Measurements from ENCODE around the gene STXBP4. TPM values are rescaled to one million over a fixed set of nuclear protein-coding genes. Genes with fewer than 3 reads are reported as not detected.

The STXBP4 gene
- total RNA-seq, 4 donors from 2014 or later = 15.4 to 22.6 (median 19.8) TPM

- peaks cover 0 to 25% (median 4%) of the 10 kb centered on the region in 4 donors for H3K36me3 ChIP-seq
- WGBS = 92% methylated on average over 2 of the region's 2 CpGs
- DNase-seq (ENCODE audit: extremely low spot score) = no peak
- TF ChIP-seq CTCF (IDR thresholded peaks at IDR 0.05) (no peak), EP300 (IDR thresholded peaks at IDR 0.05) (no peak), POLR2AphosphoS5 (IDR thresholded peaks at IDR 0.05) (no peak), POLR2A (IDR thresholded peaks at IDR 0.05; ENCODE audit: low read depth) (no peak)
- no peaks in the 10 kb centered on the region for H3K27me3 ChIP-seq
- no peaks in the 10 kb centered on the region for H3K4me1 ChIP-seq
- no peak overlapping the region for H3K27ac ChIP-seq (replicated peaks in 1 of 4)
- H3K9me3 ChIP-seq = no peaks in the 10 kb centered on the region
- no peak overlapping the region for H3K4me3 ChIP-seq
- intact Hi-C loops (cut with DNase I) = no loop called here
Observed at GRCh38 chr17:54947396-54947795, 21.2 kb upstream of the STXBP4 start.

- no peak overlapping the region for H3K27ac ChIP-seq (replicated peaks in 1 of 4)
- no peaks in the 10 kb centered on the region for H3K27me3 ChIP-seq
- WGBS = 68% methylated on average over 5 of the region's 5 CpGs
- no peak for DNase-seq (ENCODE audit: extremely low spot score)
- TF ChIP-seq EP300 (IDR thresholded peaks at IDR 0.05) (no peak), POLR2AphosphoS5 (IDR thresholded peaks at IDR 0.05) (no peak), CTCF (IDR thresholded peaks at IDR 0.05) (no peak), POLR2A (IDR thresholded peaks at IDR 0.05; ENCODE audit: low read depth) (no peak)
- peaks cover 0 to 34% (median 10%) of the 10 kb centered on the region in 4 donors for H3K36me3 ChIP-seq
- H3K4me3 ChIP-seq = no peak overlapping the region
- H3K9me3 ChIP-seq = no peaks in the 10 kb centered on the region
- H3K4me1 ChIP-seq = no peaks in the 10 kb centered on the region
- intact Hi-C loops (cut with DNase I) = no loop called here
Observed at GRCh38 chr17:54948380-54948779, 20.2 kb upstream of the STXBP4 start.

GRCh38 chr17:54950116-54950515, 18.4 kb upstream of the STXBP4 start:
- 85% methylated on average over 2 of the region's 2 CpGs for WGBS
- Histone ChIP-seq H3K36me3 (peaks cover 0 to 51% (median 21%) of the 10 kb centered on the region in 4 donors), H3K27me3 (no peaks in the 10 kb centered on the region), H3K27ac (replicated peaks in 1 of 4) (no peak overlapping the region), H3K4me3 (no peak overlapping the region), H3K9me3 (no peaks in the 10 kb centered on the region), H3K4me1 (no peaks in the 10 kb centered on the region)
- intact Hi-C loops (cut with DNase I) = no loop called here
- DNase-seq (ENCODE audit: extremely low spot score) = no peak
- TF ChIP-seq POLR2AphosphoS5 (IDR thresholded peaks at IDR 0.05) = no peak
- no peak for TF ChIP-seq EP300 (IDR thresholded peaks at IDR 0.05)
- no peak for TF ChIP-seq CTCF (IDR thresholded peaks at IDR 0.05)
- no peak for TF ChIP-seq POLR2A (IDR thresholded peaks at IDR 0.05; ENCODE audit: low read depth)

- WGBS = 91% methylated on average over 4 of the region's 4 CpGs
- no peak overlapping the region for H3K27ac ChIP-seq (replicated peaks in 1 of 4)
- intact Hi-C loops (cut with DNase I) = no loop called here
- no peak overlapping the region for H3K4me3 ChIP-seq
- peaks cover 0 to 59% (median 22%) of the 10 kb centered on the region in 4 donors for H3K36me3 ChIP-seq
- H3K4me1 ChIP-seq = no peaks in the 10 kb centered on the region
- TF ChIP-seq POLR2AphosphoS5 (IDR thresholded peaks at IDR 0.05) (no peak), POLR2A (IDR thresholded peaks at IDR 0.05; ENCODE audit: low read depth) (no peak), EP300 (IDR thresholded peaks at IDR 0.05) (no peak), CTCF (IDR thresholded peaks at IDR 0.05) (no peak)
- H3K27me3 ChIP-seq = no peaks in the 10 kb centered on the region
- H3K9me3 ChIP-seq = no peaks in the 10 kb centered on the region
- no peak for DNase-seq (ENCODE audit: extremely low spot score)
Observed at GRCh38 chr17:54951286-54951685, 17.3 kb upstream of the STXBP4 start.

- TF ChIP-seq POLR2A (IDR thresholded peaks at IDR 0.05; ENCODE audit: low read depth) (no peak), EP300 (IDR thresholded peaks at IDR 0.05) (no peak), CTCF (IDR thresholded peaks at IDR 0.05) (no peak), POLR2AphosphoS5 (IDR thresholded peaks at IDR 0.05) (no peak)
- H3K27ac ChIP-seq (replicated peaks in 1 of 4) = no peak overlapping the region
- intact Hi-C loops (cut with DNase I) = no loop called here
- 65% methylated on average over 3 of the region's 3 CpGs for WGBS
- no peaks in the 10 kb centered on the region for H3K4me1 ChIP-seq
- H3K27me3 ChIP-seq = no peaks in the 10 kb centered on the region
- DNase-seq (ENCODE audit: extremely low spot score) = no peak
- no peaks in the 10 kb centered on the region for H3K9me3 ChIP-seq
- no peak overlapping the region for H3K4me3 ChIP-seq
- peaks cover 16 to 87% (median 60%) of the 10 kb centered on the region in 4 donors for H3K36me3 ChIP-seq
Observed at GRCh38 chr17:54956791-54957190, 11.8 kb upstream of the STXBP4 start.
